Fibroblast of upper back skin (primary cell): Measurements from ENCODE around the gene PCBP3.
A peak's percentile ranks its signal among the peaks of the same experiment; 100 is the strongest.
"Not testable (repeated sequence)": the region's sequence is repeated elsewhere in the genome, so short reads cannot be mapped to it uniquely, and the experiment has no call there.

Experiments
- DNase-seq: peaks from one replicate; pipeline ENCODE4 v3.0.0-alpha.2; 2013

The PCBP3 gene

GRCh38 chr21:45975667-45976409 lies 332.3 kb downstream of the PCBP3 start:
- DNase-seq, result not testable (repeated sequence)

- DNase-seq, result no peak
Measured at GRCh38 chr21:45976701-45977311, 333.3 kb downstream of the PCBP3 start.

DNA sequence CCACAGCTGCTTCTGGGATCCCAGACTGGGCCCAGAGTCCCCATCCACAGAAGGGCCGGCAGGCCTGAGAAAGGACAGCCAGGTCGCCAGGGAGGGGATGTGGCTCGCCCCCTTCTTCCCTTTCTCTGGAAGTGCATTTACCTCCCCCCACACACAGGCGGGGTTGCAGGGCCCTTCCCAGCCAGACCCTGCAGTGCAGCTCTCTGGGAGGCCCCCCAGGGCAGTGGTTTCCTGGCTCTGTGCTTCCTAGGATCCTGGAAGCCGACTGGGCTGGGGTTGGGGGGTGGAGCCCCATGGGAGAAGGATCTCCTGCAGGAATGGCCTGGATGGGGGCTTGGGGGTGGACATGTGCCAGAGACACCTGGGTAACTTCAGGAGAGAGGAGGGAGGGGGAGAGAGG lies 333.9 kb downstream of the PCBP3 start:
- peak; percentile 81 for DNase-seq

GRCh38 chr21:45979141-45979631 lies 335.7 kb downstream of the PCBP3 start:
- peak; percentile 49 for DNase-seq

- DNase-seq, result no peak
Measured at GRCh38 chr21:45979651-45980050, 336.1 kb downstream of the PCBP3 start.

GRCh38 chr21:45980271-45980670 lies 336.7 kb downstream of the PCBP3 start:
- DNase-seq, result no peak

DNA sequence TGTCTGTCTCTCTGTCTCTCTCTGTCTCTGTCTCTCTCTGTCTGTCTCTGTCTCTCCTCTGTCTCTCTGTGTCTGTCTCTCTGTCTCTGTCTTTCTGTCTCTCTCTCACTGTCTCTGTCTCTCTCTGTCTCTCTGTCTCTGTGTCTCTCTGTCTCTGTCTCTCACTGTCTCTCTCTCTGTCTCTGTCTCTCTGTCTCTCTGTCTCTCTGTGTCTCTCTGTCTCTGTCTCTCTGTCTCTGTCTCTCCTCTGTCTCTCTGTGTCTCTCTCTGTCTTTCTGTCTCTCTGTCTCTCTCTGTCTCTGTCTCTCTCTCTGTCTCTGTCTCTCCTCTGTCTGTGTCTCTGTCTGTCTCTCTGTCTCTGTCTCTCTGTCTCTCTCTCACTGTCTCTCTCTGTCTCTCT lies 337.2 kb downstream of the PCBP3 start:
- DNase-seq, result no peak

GRCh38 chr21:45981151-45982091 lies 337.9 kb downstream of the PCBP3 start, which contains the start of gene COL6A1:
Gene COL6A1 (plus strand): TSS chr21:45981770. CDS start chr21:45981851, 81 bp downstream.
- DNase-seq, result peak; percentile 92

DNA sequence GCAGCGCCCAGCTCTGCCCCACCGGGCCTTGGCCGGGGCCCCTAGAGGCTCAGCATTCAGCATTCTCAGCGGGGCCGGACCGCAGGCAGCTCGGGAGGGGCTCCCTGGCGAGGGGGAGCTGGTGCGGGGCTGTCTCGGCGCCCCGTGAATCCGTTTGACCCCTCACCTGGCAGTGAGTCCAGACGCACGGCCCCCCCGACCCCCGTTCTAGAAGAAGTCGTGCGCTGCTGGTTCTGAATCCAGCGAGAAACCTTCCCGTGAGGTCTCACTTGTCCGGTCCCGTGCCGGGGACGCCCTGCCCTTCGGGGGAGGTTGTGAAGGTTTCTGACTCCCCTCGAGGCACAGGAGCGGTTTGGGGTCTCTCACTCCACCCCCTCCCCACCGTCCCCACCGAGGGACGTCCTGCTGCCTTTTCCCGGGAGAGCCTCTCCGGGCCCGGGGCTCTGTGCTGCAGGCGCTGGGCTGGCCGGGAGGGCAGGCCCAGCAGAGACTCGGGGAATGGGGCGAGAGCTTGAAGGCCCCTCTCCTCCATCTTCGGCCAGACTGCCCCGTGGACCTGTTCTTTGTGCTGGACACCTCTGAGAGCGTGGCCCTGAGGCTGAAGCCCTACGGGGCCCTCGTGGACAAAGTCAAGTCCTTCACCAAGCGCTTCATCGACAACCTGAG lies 338.7 kb downstream of the PCBP3 start:
- no peak for DNase-seq

DNA sequence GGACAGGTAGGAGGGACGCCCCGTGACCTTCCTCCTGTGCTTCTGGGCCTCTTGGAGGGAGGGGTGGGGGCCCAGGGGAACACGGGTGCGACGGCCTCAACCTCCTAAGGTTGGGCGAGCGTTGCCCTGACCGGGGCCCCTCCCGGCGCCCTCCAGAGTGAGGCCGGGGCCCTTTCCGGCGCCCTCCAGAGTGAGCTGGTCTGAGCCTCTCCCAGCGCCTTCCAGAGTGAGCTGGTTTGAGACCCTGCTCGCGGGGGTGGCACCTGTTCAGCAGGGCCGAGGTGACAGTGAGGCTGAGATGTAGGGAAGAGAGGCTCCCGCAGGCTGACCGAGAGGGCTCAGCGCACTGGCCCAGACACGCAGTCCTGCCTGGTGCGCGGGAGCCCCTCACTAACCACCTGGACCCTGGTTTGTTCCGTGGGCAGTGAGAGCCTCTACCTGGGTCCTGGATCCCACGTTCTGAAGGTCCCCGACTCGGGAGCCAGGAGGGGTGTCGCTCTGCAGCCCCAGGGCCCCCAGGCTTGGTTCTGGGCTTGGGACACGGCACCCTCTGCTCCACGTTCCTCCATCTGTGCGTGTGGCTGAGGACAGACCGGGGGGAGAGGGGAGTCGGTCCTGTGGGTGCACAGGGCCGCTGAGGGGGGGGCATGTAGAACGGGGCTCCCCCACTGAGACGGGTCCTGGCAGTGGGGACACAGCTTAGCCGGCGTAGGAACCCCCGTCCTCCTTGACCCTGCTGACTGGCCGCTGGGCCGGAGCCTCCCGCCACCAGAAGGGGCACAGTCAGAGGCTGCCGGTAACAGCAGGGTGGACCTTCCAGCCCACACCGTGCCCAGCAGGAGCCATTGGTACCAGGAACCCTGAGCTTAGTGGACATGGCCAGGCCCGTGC lies 339.5 kb downstream of the PCBP3 start:
- no peak for DNase-seq

DNA sequence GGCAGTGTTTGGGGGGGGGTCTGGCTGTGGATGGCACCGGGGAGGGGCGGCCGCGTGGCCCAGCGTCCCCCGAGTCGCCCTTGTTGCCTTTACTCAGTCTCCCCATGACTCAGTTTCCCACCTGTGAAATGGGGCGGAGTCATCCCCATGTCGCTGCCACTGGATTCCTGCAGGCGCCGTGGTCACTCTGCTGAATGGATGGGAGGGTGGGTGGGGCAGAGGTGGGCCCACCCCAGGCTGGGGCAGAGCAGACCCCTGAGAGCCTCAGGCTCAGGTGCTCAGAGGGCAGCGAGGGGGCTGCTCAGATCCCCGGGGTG lies 340.1 kb downstream of the PCBP3 start:
- DNase-seq, result no peak

DNA sequence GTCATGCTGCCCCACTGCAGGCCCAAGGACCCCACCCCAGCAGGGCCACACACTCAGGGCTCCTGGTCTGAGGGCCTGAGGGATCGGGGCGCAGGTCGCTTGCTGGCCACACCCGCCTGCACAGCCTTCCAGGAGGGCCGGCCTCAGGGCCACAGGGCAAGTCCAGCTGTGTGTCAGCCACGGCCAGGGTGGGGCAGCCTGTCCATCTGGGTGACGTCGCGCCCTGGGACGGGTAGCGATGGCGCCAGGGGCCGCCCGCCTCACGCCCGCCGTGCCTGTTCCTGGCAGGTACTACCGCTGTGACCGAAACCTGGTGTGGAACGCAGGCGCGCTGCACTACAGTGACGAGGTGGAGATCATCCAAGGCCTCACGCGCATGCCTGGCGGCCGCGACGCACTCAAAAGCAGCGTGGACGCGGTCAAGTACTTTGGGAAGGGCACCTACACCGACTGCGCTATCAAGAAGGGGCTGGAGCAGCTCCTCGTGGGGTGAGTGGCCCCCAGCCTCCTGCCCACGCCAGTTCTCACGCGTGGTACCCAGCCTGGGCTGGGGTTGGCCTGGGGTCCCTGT lies 340.5 kb downstream of the PCBP3 start:
- DNase-seq, result no peak

DNA sequence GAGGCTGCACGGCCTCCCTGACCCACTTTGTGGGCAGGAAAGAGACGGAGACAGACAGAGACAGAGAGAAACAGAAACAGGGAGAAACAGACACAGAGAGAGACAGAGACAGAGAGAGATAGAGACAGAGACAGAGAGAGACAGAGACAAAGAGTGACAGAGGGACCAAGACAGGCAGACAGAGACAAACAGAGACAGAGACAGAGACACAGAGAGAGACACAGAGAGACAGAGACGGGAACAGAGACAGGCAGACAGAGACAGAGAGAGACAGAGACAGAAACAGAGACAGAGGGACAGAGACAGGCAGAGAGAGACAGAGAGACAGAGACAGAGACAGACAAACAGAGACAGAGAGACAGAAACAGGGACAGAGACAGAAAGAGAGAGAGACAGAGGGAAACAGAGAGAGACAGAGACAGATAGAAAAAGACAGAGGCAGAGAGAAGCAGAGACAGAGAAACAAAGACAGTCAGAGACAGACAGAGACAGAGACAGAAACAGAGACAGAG lies 341.1 kb downstream of the PCBP3 start:
- DNase-seq, result no peak

- DNase-seq, result no peak
Measured at GRCh38 chr21:45985471-45986315, 342.2 kb downstream of the PCBP3 start.

GRCh38 chr21:45986316-45987051 lies 343.0 kb downstream of the PCBP3 start:
- no peak for DNase-seq

DNA sequence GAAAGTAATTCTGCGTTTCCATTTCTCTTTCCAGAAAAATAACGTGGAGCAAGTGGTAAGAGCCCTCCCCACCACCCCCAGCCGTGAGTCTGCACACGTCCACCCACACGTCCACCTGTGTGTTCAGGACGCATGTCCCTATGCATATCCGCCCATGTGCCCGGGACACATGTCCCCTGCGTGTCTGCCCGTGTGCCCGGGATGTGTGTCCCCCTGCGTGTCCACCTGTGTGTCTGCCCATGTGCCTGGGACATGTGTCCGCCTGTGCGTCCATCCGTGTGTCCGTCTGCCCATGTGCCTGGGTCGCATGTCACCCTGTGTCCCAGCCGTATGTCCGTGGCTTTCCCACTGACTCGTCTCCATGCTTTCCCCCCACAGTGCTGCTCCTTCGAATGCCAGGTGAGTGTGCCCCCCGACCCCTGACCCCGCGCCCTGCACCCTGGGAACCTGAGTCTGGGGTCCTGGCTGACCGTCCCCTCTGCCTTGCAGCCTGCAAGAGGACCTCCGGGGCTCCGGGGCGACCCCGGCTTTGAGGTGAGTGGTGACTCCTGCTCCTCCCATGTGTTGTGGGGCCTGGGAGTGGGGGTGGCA lies 343.7 kb downstream of the PCBP3 start:
- DNase-seq, result no peak

GRCh38 chr21:45988366-45989347 lies 345.1 kb downstream of the PCBP3 start:
- DNase-seq, result no peak
